ENCODE measurements around the gene PSPC1.
"Not testable (repeated sequence)": the region's sequence is repeated elsewhere in the genome, so short reads cannot be mapped to it uniquely, and the experiment has no call there.

Gene PSPC1

DNA sequence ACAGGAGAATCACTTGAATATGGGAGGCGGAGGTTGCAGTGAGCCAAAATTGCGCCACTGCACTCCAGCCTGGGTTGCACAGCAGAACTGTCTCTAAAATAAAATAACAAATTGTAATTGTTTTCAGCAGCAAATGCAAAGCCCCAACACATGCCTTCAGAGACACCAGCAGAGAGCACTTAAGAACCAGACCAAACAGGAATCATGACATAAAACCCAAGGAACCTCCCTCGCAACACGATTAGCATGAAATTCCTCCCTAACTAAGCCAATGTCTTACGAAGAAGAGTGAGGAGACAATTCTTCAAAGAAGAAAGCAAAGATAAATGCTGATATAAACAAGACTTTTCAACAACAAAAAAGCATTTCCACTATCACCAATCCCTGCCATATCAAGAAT is 40.1 kb downstream of the PSPC1 start:
- TF ChIP-seq ZFX (IDR thresholded peaks at IDR 0.05): no peak
- TF ChIP-seq, protein P1, sequence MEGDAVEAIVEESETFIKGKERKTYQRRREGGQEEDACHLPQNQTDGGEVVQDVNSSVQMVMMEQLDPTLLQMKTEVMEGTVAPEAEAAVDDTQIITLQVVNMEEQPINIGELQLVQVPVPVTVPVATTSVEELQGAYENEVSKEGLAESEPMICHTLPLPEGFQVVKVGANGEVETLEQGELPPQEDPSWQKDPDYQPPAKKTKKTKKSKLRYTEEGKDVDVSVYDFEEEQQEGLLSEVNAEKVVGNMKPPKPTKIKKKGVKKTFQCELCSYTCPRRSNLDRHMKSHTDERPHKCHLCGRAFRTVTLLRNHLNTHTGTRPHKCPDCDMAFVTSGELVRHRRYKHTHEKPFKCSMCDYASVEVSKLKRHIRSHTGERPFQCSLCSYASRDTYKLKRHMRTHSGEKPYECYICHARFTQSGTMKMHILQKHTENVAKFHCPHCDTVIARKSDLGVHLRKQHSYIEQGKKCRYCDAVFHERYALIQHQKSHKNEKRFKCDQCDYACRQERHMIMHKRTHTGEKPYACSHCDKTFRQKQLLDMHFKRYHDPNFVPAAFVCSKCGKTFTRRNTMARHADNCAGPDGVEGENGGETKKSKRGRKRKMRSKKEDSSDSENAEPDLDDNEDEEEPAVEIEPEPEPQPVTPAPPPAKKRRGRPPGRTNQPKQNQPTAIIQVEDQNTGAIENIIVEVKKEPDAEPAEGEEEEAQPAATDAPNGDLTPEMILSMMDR (conservative IDR thresholded peaks at IDR 0.05): no peak
- H3K27ac ChIP-seq: no peak overlapping the region

DNA sequence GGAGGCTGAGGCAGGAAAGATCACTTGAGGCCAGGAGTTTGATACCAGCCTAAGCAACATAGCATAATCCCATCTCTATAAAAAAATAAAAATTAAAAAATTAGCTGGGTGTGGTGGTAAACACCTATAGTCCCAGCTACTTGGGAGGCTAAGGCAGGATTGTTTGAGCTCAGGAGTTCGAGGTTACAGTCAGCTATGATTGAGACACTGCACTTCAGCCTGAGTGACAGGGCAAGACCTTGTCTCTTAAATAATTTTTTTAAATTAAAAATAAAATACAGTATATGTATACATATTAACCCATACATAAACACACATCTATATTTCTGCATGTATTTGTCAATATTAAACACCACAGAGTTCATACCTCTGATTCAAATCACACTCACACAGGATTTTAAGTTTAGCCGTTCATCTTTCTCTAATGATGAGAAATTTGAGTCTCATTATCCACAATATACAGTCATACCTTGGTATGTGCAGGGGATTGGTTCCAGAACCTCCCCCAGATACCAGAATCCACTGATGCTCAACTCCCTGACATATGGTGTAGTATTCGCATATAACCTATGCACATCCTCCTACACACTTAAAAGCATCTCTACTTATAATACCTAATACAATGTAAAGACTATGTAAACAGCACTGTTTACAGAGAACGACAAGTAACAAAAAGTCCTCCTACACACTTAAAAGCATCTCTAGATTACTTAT is 44.7 kb downstream of the PSPC1 start:
- no peak for TF ChIP-seq ZFX (IDR thresholded peaks at IDR 0.05)

DNA sequence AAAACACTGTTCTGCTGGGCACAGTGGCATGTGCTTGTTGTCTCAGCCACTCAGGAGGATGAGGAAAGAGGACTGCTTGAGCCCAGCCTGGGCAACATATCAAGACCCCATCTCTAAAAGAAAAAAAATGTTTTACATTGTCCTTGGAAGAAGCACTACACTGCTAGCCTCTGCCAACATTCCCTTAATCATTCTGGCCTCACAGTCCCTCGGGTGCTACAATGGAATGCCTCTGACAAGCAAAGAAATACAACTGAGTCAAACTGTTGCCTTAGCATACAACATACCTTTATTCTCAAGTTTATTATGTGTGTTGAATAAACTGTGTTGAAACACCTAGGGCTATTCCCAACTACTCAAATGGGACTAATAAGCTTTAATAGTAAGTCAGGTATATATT is 56.1 kb downstream of the PSPC1 start:
- TF ChIP-seq ZFX (IDR thresholded peaks at IDR 0.05): no peak
- TF ChIP-seq, protein P1 (conservative IDR thresholded peaks at IDR 0.05): no peak
- no peak overlapping the region for H3K27ac ChIP-seq

More for the DNA sequence above, 44.7 kb downstream of the PSPC1 start:
- no peak overlapping the region for H3K27ac ChIP-seq

DNA sequence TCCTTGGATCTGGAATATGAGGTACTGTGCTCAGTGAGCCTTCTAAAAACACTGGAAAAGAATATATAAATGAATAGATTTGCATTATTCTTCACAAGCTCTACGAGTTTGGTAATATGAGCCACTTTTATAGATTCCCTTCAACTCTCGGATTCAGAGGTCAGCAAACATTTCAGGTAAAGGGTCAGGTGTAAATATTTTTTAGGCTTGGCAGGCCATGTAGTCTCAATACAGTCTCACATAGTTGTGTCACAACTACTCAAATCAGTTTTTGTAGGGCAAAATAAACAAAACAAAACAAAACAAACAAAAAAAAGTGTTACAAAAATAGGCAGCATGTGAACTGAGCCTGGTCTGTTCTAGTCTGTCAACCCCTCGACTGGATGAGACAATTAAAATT is 57.4 kb downstream of the PSPC1 start:
- no peak for TF ChIP-seq ZFX (IDR thresholded peaks at IDR 0.05)
- TF ChIP-seq, protein P1 (conservative IDR thresholded peaks at IDR 0.05): no peak

DNA sequence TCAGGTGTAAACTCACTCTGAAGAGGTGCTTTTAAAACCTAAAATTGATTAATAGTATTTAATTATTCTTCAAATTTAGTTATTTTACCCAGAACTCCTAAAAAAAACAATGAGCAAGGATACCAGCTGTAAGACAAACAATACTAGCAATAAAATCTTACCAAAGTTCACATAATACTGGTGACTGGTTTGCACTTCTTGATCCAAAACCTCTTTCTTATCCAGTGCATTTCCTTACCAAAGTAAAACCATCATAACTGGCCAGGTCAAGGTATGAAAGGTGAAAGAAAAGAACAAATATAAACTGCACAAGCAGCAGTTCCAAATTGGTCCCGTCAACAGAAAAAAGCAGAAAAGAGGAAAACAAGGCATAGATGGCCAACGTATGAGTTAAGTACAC is 62.7 kb downstream of the PSPC1 start:
- no peak overlapping the region for H3K27ac ChIP-seq
- TF ChIP-seq, protein P1 (conservative IDR thresholded peaks at IDR 0.05): no peak
- TF ChIP-seq ZFX (IDR thresholded peaks at IDR 0.05): no peak

More for the DNA sequence above, 57.4 kb downstream of the PSPC1 start:
- H3K27ac ChIP-seq: no peak overlapping the region

DNA sequence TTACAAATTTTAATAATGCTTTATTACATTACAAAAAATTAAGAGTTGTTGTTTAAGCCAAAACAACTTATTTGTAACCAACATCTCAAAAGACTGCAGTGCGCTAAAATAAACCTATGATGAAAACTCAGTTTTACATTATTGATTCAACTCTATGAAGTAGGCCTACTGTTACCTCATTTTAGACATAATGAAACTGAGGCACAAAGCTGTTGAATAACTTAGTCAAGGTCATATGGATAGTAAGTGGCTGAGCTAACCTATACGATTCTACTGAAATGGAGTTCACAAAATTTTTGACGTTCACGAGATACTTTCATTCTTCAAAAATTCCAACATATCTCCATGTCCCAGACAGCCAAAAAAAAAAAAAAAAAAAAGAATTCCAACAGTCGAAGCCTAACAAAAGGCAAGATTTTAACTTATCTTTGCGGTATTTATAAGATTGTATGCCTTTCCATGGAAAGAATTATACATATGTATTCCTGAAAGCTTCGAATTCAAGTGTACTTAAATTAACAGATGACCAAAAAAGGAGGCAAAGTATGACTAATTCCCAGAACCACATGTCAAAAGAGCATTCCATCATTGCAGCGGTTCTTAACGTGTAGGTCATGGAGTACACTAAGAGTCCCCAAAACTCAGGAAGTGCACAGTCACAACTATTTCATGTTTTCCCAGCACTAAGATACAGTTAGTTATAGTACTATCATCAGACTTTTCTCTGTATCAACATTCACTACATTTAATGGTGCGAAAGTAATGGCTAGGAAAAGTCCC is 69.4 kb downstream of the PSPC1 start:
- H3K27ac ChIP-seq: no peak overlapping the region

DNA sequence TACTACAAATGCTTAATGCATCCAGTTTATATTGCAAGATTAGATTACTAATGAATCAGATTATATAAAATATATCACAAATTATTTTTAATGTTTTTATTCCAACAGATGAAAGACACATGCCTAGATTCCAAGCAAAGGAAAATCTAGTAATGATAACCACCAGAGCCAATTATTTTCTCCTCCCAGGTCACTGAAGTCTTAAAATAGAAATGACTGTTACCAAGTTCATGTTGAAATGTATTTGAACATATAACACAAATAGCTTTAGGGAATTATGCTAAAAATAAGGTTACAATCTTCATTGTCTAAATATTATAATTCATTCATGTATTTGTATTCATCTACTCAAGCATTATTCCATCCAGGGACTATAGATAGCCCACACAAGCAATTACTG is 73.0 kb downstream of the PSPC1 start:
- not testable (repeated sequence) for H3K27ac ChIP-seq

More for the DNA sequence above, 69.4 kb downstream of the PSPC1 start:
- TF ChIP-seq, protein P1 (conservative IDR thresholded peaks at IDR 0.05): no peak
- TF ChIP-seq ZFX (IDR thresholded peaks at IDR 0.05): no peak

DNA sequence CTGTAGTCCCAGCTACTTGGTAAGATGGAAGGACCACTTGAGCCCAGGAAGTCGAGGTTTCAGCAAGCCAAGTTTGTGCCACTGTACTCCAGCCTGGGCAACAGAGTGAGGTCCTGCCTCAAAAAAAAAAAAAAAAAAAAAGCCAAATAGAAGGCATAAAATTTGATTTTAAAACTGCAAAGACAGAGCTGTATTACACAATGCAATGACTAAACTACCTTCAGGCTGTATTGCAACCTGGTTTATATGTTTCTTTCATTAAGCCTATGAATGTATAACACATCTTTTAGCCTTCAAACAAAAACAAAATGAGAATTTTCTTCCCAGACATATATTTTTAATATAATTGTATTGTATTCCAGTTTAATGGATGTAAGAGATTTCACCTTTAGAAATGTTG is 73.7 kb downstream of the PSPC1 start:
- not testable (repeated sequence) for H3K27ac ChIP-seq

DNA sequence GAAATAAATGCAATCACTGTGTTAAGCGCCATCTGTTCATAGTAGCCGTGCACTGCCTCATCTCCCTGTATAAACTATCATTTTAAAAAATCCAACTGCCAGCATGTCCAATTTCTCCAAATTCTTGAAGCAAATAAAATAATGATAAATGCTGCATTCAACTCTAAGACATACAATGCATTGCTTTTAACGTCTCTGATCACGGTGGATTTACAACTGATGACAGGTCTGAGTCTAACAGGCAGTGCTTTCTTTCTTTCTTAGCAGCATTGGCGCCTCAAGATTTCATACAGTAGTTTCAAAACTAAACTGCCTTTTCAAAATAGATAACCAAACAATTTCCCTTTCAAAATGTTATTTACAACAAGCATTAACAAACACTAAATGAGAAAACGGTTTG is 78.5 kb downstream of the PSPC1 start:
- H3K27ac ChIP-seq: not testable (repeated sequence)

DNA sequence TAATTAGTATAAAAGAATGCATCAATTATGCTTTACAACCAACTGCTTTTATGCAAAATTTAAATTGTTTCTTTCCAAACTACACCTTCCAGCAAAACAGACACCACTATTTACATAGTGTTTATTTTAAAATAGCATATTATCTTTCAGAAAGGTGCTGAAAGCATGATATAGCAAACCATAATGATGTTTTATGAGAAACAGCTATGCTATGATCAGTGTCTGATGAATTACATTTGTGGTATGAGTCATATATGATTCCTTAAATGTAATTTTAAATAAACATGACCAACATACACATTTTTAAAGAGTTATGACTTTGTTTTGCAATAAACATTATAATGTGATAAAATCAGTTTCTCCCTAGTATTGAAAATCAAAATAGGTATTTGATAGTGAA is 81.1 kb downstream of the PSPC1 start:
- H3K27ac ChIP-seq: not testable (repeated sequence)

DNA sequence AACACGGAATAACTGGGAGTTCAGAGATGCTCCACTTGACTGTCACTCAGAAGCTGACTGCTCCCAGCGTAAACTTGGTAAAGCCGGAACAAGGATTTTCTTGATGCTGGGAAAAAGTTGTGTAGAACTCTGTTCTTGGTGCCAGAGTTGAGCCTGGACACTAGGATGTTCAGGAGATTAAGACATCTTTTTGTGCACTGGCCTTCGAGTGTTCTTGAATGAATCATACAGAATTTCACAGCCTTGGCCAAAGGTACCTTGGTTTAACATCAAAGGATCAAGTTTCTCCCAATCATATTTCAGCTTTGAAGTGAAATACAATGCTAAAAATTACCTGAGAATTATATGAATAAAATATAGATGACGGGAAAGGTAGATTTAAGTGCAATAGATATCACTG is 81.8 kb downstream of the PSPC1 start:
- not testable (repeated sequence) for H3K27ac ChIP-seq
